HCT116 (cell line): ENCODE measurements around the gene SFXN2. TPM values are rescaled to one million over a fixed set of nuclear protein-coding genes. Genes with fewer than 3 reads are reported as not detected.
A peak's percentile ranks its signal among the peaks of the same experiment; 100 is the strongest.

Experiments used
- ATAC-seq: fragments of 200-7000 bp; cut with Tn5 transposase; 2 replicates; pipeline ENCODE4 v1.9.1; 2020; ENCODE audit warnings: mild to moderate bottlenecking, moderate library complexity
- BruUV-seq: library from RNA; stranded (reverse); fragments of 400-500 nt; replicated peaks from 2 replicates; lab custom pipeline; 2021; lab: Mats Ljungman, UMichigan
- CTCF ChIA-PET: fragments of 300-600 bp; sonication (Branson Sonifier 250); formaldehyde crosslinking; loops from one replicate; lab custom pipeline; 2021; ENCODE audit warnings: antibody characterized with exemption; lab: Charles Lee
- POLR2A ChIA-PET: fragments of 300-600, 350-600 bp; sonication (Branson Sonifier 250); formaldehyde crosslinking; loops from one replicate; lab custom pipeline; 2021; ENCODE audit warnings: antibody characterized with exemption; lab: Charles Lee
- RAD21 ChIA-PET, 2 experiments: fragments of 300-600 bp; sonication (Branson Sonifier 250); formaldehyde crosslinking; loops; one replicate each; lab custom pipeline; 2023; ENCODE audit warnings: low total read pairs in 2 of 2; ENCODE audit not compliant: uncharacterized antibody in 2 of 2, unreplicated experiment in 2 of 2, low non-redundant PET in 1 of 2; lab: Charles Lee
- DNase-seq: peaks from one replicate; pipeline ENCODE4 v3.0.0-alpha.2; 2010; ENCODE audit warnings: low read depth, low spot score
- H2AFZ ChIP-seq: fragments of 200-600 bp; shearing (Covaris generic), sonication (generic); 2 replicates; pipeline ENCODE4 v1.6.1; 2017; ENCODE audit warnings: low read depth, mixed run types, mixed read lengths, antibody characterized with exemption, low read length; ENCODE audit not compliant: poor library complexity, severe bottlenecking
- H3K27ac ChIP-seq: 2 replicates; pipeline ENCODE4 v1.5.1; 2012; ENCODE audit warnings: low read depth, low read length
- H3K27me3 ChIP-seq: fragments of 200-600 bp; sonication (generic); 2 replicates; pipeline ENCODE4 v1.6.1; 2016; ENCODE audit warnings: mixed run types, low read length, mixed read lengths; ENCODE audit not compliant: insufficient read depth
- H3K36me3 ChIP-seq, 2 experiments: fragments of 200-500 bp in 1 of 2; fragments of 200-600 bp in 1 of 2; sonication (Bioruptor generic) in 1 of 2; sonication (generic) in 1 of 2; 2 replicates each; pipeline versions ENCODE4 v1.5.1 to v1.6.1; 2014 to 2016; ENCODE audit warnings: low read length in 2 of 2, inconsistent platforms in 1 of 2, mixed read lengths in 1 of 2, mixed run types in 1 of 2; ENCODE audit not compliant: insufficient read depth in 2 of 2, control insufficient read depth in 1 of 2
- H3K4me1 ChIP-seq, 2 experiments: fragments of 200-600 bp in 1 of 2; sonication (generic) in 1 of 2; 2 replicates each; pipeline versions ENCODE4 v1.5.1 to v1.6.1; 2012 to 2017; ENCODE audit warnings: low read length in 2 of 2, inconsistent platforms in 1 of 2, mild to moderate bottlenecking in 1 of 2, mixed read lengths in 1 of 2, mixed run types in 1 of 2, moderate library complexity in 1 of 2; ENCODE audit not compliant: insufficient read depth in 2 of 2, control insufficient read depth in 1 of 2
- H3K4me2 ChIP-seq: fragments of 200-600 bp; sonication (generic); 2 replicates; pipeline ENCODE4 v1.6.1; 2017; ENCODE audit warnings: mixed run types, low read length, mixed read lengths
- H3K4me3 ChIP-seq, 2 experiments: fragments of 200-600 bp in 1 of 2; sonication (generic) in 1 of 2; replicated peaks in 1 of 2; 2 replicates each; pipeline ENCODE4 v1.5.1; 2011 to 2016; ENCODE audit warnings: low read length in 2 of 2, control low read depth in 1 of 2, low read depth in 1 of 2, mild to moderate bottlenecking in 1 of 2, mixed read lengths in 1 of 2, mixed run types in 1 of 2
- H3K79me2 ChIP-seq: fragments of 200-600 bp; sonication (generic); 2 replicates; pipeline ENCODE4 v1.6.1; 2017; ENCODE audit warnings: mild to moderate bottlenecking, mixed run types, low read length, moderate library complexity, mixed read lengths; ENCODE audit not compliant: insufficient read depth
- H3K9ac ChIP-seq: fragments of 200-600 bp; sonication (generic); 2 replicates; pipeline ENCODE4 v1.6.1; 2016; ENCODE audit warnings: low read length, mixed read lengths
- H3K9me2 ChIP-seq: fragments of 200-600 bp; sonication (generic), shearing (Covaris generic); 2 replicates; pipeline ENCODE4 v1.6.1; 2017; ENCODE audit warnings: mixed run types, mild to moderate bottlenecking, moderate library complexity; ENCODE audit not compliant: insufficient read depth
- H3K9me3 ChIP-seq, 2 experiments: fragments of 200-500 bp in 1 of 2; fragments of 200-600 bp in 1 of 2; sonication (Bioruptor generic) in 1 of 2; sonication (generic) in 1 of 2; 2 replicates each; pipeline ENCODE4 v1.6.1; 2014 to 2017; ENCODE audit warnings: low read length in 2 of 2, mixed read lengths in 2 of 2, inconsistent platforms in 1 of 2, low read depth in 1 of 2, mild to moderate bottlenecking in 1 of 2, mixed run types in 1 of 2, moderate library complexity in 1 of 2; ENCODE audit not compliant: control insufficient read depth in 1 of 2, insufficient read depth in 1 of 2
- H4K20me1 ChIP-seq: fragments of 200-600 bp; sonication (generic), shearing (Covaris generic); 2 replicates; pipeline ENCODE4 v1.6.1; 2017; ENCODE audit warnings: mixed run types, mild to moderate bottlenecking, moderate library complexity; ENCODE audit not compliant: insufficient read depth
- ATF3 ChIP-seq: IDR thresholded peaks from 2 replicates; pipeline ENCODE4 v1.6.1; 2012
- CBX3 ChIP-seq: IDR thresholded peaks from 2 replicates; pipeline ENCODE4 v1.6.1; 2012; ENCODE audit warnings: low read depth
- CEBPB ChIP-seq: IDR thresholded peaks from 2 replicates; pipeline ENCODE4 v1.6.1; 2012; ENCODE audit warnings: low read depth
- EGR1 ChIP-seq: IDR thresholded peaks from 2 replicates; pipeline ENCODE4 v1.6.1; 2012; ENCODE audit warnings: low read depth
- EZH2 ChIP-seq: fragments of 200-600 bp; sonication (generic); IDR thresholded peaks from 2 replicates; pipeline ENCODE4 v1.6.1; 2017; ENCODE audit warnings: antibody characterized with exemption, mixed run types
- EZH2phosphoT487 ChIP-seq: fragments of 200-600 bp; IDR thresholded peaks from 2 replicates; pipeline ENCODE4 v1.6.1; 2018; ENCODE audit warnings: antibody characterized with exemption, borderline replicate concordance
- FOSL1 ChIP-seq: IDR thresholded peaks from 2 replicates; pipeline ENCODE4 v1.6.1; 2012; ENCODE audit warnings: low read depth
- JUND ChIP-seq: IDR thresholded peaks from 2 replicates; pipeline ENCODE4 v1.6.1; 2012
- MAX ChIP-seq: IDR thresholded peaks from 2 replicates; pipeline ENCODE4 v1.6.1; 2012
- POLR2A ChIP-seq: IDR thresholded peaks from 2 replicates; pipeline ENCODE4 v1.7.0; 2011; ENCODE audit warnings: borderline replicate concordance; ENCODE audit not compliant: insufficient read depth, insufficient read length; ENCODE audit errors: extremely low read depth
- RAD21 ChIP-seq: IDR thresholded peaks from 2 replicates; pipeline ENCODE4 v1.6.1; 2012; ENCODE audit warnings: low read depth, mild to moderate bottlenecking
- REST ChIP-seq: IDR thresholded peaks from 2 replicates; pipeline ENCODE4 v1.6.1; 2012; ENCODE audit warnings: low read depth
- SIN3A ChIP-seq: IDR thresholded peaks from 2 replicates; pipeline ENCODE4 v1.6.1; 2012; ENCODE audit warnings: low read depth
- SP1 ChIP-seq: IDR thresholded peaks from 2 replicates; pipeline ENCODE4 v1.6.1; 2012; ENCODE audit warnings: low read depth
- SRF ChIP-seq: IDR thresholded peaks from 2 replicates; pipeline ENCODE4 v1.6.1; 2012; ENCODE audit warnings: low read depth
- TCF7L2 ChIP-seq: IDR thresholded peaks from 2 replicates; pipeline ENCODE4 v1.7.0; 2011; ENCODE audit warnings: borderline replicate concordance, inconsistent platforms; ENCODE audit not compliant: insufficient read depth, insufficient read length; ENCODE audit errors: extremely low read depth
- YY1 ChIP-seq: IDR thresholded peaks from 2 replicates; pipeline ENCODE4 v1.6.1; 2011; ENCODE audit warnings: low read length, low read depth, moderate library complexity, mild to moderate bottlenecking; ENCODE audit not compliant: insufficient replicate concordance; ENCODE audit errors: extremely low read depth
- ZFX ChIP-seq: fragments of 450-650 bp; IDR thresholded peaks from 2 replicates; pipeline ENCODE4 v1.6.1; 2017
- ZNF274 ChIP-seq: fragments of 200-500 bp; sonication (Bioruptor generic); IDR thresholded peaks from 2 replicates; pipeline ENCODE4 v1.6.1; 2014; ENCODE audit warnings: mild to moderate bottlenecking, low read depth, low read length, inconsistent platforms
- intact Hi-C: fragments of 100-400 bp; cut with micrococcal nuclease; formaldehyde crosslinking; loops from 2 replicates; pipeline ENCODE4 v1.10.0; 2022
- total RNA-seq: library from RNA; stranded (reverse); gene quantifications from one replicate; pipeline ENCODE4 v1.2.1, GENCODE V29; 2021; ENCODE audit not compliant: unreplicated experiment

Gene SFXN2
- total RNA-seq, 1 experiment from 2014 or later = 22.9 TPM

- ChIA-PET CTCF (no interaction called here), RAD21 (no interaction called here), POLR2A (interaction anchor here (0.7 kb wide), 1 partner anchor 53 kb away, joined by 3 read pairs; no protein-coding TSS in a partner anchor)
- Histone ChIP-seq H3K27me3 (no peaks in the 10 kb centered on the region), H3K4me1 (peaks cover 12 to 29% of the 10 kb centered on the region in 2 experiments), H3K4me2 (peak overlapping the region; percentile 97; the same call in 1 of the 2 replicates), H3K79me2 (peaks cover 29% of the 10 kb centered on the region), H4K20me1 (no peaks in the 10 kb centered on the region), H3K27ac (no peak overlapping the region), H3K9me2 (no peaks in the 10 kb centered on the region), H2AFZ (no peak overlapping the region), H3K9me3 (no peaks in the 10 kb centered on the region), H3K36me3 (no peaks in the 10 kb centered on the region), H3K9ac (no peak overlapping the region), H3K4me3 (no peak overlapping the region)
- TF ChIP-seq POLR2A (no peak), EZH2 (no peak), ZNF274 (no peak), SIN3A (no peak), RAD21 (no peak), FOSL1 (no peak), EGR1 (no peak), YY1 (no peak), MAX (no peak), REST (no peak), CEBPB (no peak), EZH2phosphoT487 (no peak), TCF7L2 (no peak), SRF (no peak), ATF3 (no peak), SP1 (no peak), ZFX (no peak), JUND (no peak), CBX3 (no peak)
- BruUV-seq = no TSS peak
- no peak for DNase-seq
- intact Hi-C loops = loop anchor here (5.0 kb wide), 1 partner anchor 105 kb away; no protein-coding TSS in a partner anchor
- no peak for ATAC-seq
These were observed 2.3 kb upstream of the SFXN2 start for GRCh38 chr10:102712089-102712488.
